ENCODE results near the gene FOLR2.

DNA sequence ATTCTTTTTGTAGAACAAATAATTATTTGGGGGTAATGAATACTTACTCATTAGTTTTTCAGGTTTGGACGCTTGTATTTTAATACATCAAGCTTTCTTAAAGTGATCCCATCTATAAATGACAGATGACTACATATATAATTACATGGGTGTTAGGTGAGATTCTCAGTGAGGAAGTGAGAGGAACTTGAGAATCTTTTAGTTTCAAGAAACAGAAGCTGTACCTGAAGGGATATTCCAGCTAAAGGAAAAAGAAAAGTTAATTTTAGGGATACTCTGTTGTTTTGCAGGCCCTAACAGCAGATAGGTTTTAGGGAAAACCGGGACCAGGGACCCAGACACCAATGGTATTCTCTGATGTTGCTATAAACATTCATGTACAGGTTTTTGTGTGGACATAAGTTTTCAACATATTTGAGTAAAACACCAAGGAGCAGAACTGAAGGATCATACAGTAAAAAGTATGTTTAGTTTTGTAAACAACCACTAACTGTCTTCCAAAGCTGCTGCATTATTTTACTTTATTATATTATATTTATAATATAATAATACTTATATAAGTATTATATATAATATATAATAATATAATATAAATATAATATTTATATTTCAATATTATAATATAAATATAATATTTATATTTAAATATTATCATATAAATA is 51.5 kb downstream of the FOLR2 start:
- TF ChIP-seq EZH2 (IDR thresholded peaks at IDR 0.05; ENCODE audit: insufficient read depth, poor library complexity, severe bottlenecking) (no peak), EZH2phosphoT487 (IDR thresholded peaks at IDR 0.05; ENCODE audit: insufficient read depth, low read depth) (no peak)
